ENCODE data around the gene PDE11A.

Gene PDE11A

GRCh38 chr2:177598326-177599138 lies 474.0 kb downstream of the PDE11A start:
- Histone ChIP-seq H3K27ac (no peak overlapping the region), H3K4me3 (no peak overlapping the region)

DNA sequence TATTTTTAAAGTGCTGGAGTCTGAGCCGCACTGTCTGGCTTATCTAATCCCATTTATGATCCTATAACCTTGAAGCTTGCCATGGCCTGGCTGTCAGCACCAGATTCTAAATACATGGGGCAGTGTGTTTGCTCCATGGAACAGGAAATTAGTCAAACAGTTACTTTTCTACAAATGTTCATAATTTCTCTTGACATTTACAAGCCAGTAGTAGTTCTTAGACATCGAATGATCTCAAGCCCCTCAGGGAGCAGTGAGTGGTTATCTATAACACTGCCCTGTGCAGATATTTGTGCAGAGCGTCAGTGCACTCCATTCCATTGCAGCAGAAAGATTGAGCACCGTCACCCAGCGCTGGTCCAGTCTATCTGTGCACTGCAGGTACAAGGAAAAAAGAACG lies 474.8 kb downstream of the PDE11A start:
- H3K4me3 ChIP-seq: no peak overlapping the region
- H3K27ac ChIP-seq: no peak overlapping the region

DNA sequence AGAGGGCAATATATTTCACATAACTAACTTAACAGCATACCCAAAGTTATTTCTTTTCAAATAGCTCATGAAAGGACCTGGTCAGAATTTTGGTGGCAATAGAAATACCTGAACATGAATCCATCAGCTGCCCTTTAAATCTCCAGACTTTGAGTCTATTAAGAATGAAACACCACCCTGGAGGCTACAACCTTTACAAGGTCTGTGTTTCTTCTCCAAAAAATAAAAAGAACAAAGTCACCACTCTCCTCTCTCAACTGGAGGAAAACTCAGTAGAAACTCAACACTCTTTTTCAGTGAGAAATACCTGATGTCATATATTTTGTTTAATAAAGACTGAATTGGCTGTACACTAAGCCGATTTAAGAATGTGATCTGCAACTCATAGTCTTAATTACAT lies 475.7 kb downstream of the PDE11A start:
- H3K4me3 ChIP-seq: no peak overlapping the region

DNA sequence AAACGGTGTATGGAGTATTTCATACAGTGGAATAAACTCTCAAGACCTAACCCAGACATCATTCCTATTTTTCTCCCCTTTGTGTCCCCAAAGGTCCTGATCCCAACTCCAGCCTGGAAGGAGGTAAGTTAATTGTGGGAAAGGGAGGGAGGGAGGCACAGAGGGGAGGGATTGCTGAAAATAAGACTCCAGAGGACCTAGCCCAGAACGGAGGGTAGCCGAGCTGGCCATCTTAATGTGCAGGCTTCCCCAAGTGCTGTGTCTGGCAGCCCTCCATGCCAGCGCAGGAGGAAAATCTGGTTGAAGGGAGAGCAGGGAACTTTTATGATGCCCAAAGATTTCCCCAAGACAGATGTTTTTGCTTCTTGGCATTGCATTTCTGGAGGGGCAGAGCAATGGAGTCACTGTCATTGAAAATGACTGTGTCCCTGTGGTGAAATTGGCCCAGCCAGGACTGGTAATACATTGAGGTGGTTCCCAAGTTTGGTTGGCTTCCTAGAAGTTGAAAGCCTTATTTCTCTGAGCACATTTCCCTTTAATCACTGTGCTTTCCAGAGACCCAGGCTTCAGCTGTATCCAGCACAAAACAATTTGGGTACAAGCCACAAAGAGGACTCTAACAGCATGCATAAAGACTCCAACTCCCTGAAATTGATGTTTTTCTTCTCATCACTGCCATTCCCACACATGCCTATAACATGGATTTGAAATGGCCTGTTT lies 477.3 kb downstream of the PDE11A start:
- no peak overlapping the region for H3K4me3 ChIP-seq
- H3K27ac ChIP-seq: no peak overlapping the region

More for the DNA sequence above, 475.7 kb downstream of the PDE11A start:
- no peak overlapping the region for H3K27ac ChIP-seq

DNA sequence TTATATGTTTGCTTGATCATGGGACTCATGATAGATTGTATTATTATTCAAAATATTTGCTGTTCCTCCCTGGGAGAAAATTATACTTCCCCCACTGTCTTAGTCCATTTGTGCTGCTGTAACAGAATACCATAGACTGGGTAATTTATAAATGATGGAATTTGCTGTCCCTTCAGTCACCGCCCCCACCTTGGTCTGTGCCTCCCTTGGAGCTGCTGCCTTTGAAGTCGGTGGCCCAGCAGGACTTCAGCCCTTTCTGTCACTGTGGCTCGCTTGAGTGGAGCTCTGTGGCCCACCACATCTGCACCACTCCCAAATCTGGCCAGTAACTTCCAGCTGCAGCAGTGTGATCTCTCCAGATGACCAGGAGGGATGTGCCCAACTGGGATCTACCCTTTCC lies 479.2 kb downstream of the PDE11A start:
- no peak overlapping the region for H3K27ac ChIP-seq
- H3K4me3 ChIP-seq: no peak overlapping the region

DNA sequence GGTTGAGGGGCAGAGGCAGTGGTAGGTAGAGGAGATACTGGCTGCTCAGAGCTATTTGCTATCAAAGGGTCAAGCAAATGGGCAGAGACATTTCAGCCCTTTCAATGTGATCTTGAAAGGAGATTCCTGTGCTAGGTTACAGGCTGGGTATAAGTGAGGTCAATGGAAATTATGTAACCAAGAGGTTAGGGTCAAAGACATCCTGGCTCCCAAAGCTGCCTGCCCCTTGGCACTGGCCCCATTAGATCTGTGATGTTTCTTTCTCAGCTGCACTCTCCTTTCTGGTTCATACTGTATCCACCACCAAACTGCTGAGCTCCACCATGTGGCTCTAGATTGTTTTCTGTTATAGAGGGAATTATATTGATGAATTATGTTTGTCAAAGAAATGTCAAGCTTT lies 479.6 kb downstream of the PDE11A start:
- Histone ChIP-seq H3K27ac (no peak overlapping the region), H3K4me3 (no peak overlapping the region)

GRCh38 chr2:177592397-177592796 lies 480.2 kb downstream of the PDE11A start:
- Histone ChIP-seq H3K4me3 (no peak overlapping the region), H3K27ac (no peak overlapping the region)

GRCh38 chr2:177589186-177589585 lies 483.4 kb downstream of the PDE11A start:
- Histone ChIP-seq H3K4me3 (no peak overlapping the region), H3K27ac (no peak overlapping the region)

GRCh38 chr2:177588671-177589070 lies 483.9 kb downstream of the PDE11A start:
- H3K27ac ChIP-seq: no peak overlapping the region

GRCh38 chr2:177587371-177587770 lies 485.2 kb downstream of the PDE11A start:
- no peak overlapping the region for H3K4me3 ChIP-seq
- no peak overlapping the region for H3K27ac ChIP-seq

More at GRCh38 chr2:177588671-177589070, 483.9 kb downstream of the PDE11A start:
- no peak overlapping the region for H3K4me3 ChIP-seq

GRCh38 chr2:177586154-177586553 lies 486.4 kb downstream of the PDE11A start:
- Histone ChIP-seq H3K27ac (no peak overlapping the region), H3K4me3 (no peak overlapping the region)

DNA sequence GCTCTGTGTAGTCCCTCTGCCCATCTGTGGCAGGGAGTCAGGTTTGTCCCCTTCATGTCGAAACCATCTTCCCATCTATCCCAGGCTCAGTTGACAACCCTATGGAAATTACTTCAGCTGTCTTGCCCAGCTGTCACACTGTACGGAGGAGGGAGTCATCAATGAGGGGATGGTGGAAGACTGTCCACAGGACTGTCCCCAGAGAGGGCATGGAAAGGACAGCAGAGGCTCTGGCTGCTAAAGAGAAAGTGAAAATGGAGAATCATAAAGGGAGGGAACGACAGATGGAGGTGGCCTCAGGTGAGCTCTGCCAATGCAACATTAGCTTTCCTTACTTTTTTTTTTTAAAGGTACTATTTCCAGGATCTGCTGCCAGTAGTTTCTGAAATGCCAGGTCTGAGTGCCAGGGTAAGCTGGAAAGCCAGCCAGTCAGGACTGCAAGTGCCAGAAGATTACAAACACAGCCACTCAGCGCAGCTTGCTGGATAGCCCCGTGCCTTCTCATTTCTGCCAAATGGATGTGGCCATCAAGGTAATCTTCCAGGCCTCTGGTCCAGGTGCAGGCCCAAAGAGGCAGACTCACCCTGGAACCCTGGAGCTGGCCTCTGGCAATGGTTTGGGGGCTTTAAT lies 487.2 kb downstream of the PDE11A start:
- H3K27ac ChIP-seq: no peak overlapping the region
- H3K4me3 ChIP-seq: no peak overlapping the region

DNA sequence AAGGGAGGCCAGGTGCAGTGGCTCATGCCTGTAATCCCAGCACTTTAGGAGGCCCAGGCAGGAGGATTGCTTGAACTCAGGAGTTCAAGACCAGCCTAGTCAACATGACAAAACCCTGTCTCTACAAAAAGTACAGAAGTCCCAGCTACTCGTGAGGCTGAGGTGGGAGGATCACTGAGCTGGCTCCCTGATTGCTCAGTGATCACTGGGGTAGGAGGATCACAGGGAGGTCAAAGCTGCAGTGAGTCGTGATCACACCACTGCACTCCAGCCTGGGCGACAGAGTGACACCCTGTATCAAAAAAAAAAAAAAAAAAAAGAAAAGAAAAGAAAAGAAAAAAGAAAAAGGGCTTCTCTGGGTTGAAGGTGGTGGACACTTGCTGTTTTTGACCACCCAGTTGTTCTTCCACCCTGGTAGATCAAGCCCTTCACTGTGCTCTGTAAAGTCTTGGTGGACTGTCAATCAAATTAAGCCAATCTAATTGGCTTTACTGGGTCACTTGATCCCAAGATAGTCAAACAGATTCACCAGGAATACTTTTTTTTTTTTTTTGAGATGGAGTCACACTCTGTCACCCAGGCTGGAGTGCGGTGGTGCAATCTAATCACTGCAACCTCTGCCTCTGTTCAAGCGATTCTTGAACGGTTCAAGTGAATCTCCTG lies 488.4 kb downstream of the PDE11A start:
- Histone ChIP-seq H3K27ac (no peak overlapping the region), H3K4me3 (no peak overlapping the region)

- no peak overlapping the region for H3K27ac ChIP-seq
- no peak overlapping the region for H3K4me3 ChIP-seq
Observed at GRCh38 chr2:177582000-177582399, 490.6 kb downstream of the PDE11A start.

DNA sequence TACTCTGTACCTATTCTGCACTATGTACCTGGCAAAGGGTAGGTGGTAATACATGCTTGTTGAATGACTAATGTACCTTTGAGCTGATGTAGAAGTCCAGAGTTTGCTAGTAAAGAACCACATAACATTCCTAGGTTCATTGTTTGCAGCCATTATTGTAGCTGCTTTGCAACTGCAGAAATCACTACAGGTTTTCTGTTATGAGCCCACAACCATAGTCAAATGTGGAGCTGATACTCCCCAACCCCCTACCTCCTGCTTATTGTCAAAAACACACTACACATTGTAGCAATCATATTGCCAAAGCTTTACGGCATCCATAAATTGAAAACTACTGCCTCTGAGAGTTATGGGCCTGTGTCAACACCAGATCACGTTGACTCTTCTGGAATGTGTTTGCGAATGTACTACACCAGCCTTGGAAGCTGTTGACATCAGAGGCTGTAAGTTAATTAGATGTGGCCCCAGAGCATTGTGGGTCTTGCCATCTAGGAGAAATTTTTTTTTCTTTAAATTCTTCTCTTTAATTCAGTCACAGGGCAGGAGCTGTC lies 493.0 kb downstream of the PDE11A start:
- Histone ChIP-seq H3K27ac (no peak overlapping the region), H3K4me3 (no peak overlapping the region)

DNA sequence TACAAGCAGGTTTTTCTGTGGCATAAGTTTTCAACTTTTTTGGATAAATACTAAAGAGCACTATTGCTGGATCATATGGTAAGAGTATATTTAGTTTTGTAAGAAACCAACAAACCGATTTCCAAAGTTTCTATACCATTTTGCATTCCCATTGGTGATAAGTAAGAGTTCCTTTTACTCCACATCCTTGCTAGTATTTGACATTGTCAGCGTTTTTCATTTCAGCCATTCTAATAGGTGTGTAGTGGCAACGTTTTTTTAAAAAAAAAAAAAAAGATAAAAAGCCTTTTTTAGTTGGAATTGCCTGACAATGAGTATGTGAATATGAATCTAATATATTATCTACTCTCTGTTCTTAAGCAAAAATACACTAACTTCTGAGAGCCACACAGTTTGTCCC lies 494.1 kb downstream of the PDE11A start:
- H3K27ac ChIP-seq: no peak overlapping the region

DNA sequence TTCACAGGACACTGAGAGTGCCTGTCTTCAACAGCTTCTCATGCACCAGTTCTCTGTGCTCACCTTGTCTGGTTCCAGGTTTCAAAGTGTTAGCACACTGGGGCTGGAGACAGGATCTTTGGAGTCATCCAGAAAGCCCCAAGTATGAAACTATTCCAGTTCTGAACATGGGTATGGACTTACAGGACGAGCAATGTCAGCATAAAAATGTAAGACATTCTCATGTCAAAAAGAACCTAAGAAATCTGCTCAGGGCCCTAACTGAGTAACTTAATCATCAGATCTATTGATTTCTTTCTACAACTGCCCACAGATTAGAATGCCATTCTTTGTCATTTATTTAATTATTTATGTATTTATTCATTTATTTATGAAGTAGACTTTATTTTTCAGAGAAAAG lies 495.5 kb downstream of the PDE11A start:
- H3K27ac ChIP-seq: no peak overlapping the region

More for the DNA sequence above, 494.1 kb downstream of the PDE11A start:
- H3K4me3 ChIP-seq: no peak overlapping the region

DNA sequence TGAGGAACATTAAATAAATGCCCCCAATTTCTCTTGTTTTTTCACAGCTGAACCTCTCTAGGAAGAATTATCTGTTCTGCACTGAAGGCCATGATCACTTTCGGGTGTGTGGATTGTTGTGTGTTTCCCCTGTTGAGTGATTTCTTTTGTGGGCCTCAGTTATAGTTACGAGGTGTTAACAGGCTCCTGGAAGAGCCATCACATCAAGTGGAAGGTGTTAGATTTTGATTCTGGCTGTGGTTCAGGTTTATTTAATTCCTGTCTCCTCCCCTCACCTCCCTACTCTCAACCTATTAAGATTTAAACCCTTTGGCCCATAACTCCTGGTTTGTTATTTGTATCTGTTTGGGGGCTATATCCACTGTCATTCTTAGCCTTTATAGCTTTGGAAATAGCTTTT lies 497.2 kb downstream of the PDE11A start:
- H3K27ac ChIP-seq: no peak overlapping the region
- H3K4me3 ChIP-seq: no peak overlapping the region

More for the DNA sequence above, 495.5 kb downstream of the PDE11A start:
- H3K4me3 ChIP-seq: no peak overlapping the region

GRCh38 chr2:177574356-177574755 lies 498.2 kb downstream of the PDE11A start:
- Histone ChIP-seq H3K4me3 (no peak overlapping the region), H3K27ac (no peak overlapping the region)

Measured in skin epidermis (tissue), 12 donors.